Psoas muscle (tissue), 8 donors: ENCODE measurements around the gene HACE1. TPM values are rescaled to one million over a fixed set of nuclear protein-coding genes. Genes with fewer than 3 reads are reported as not detected.
"Not testable (repeated sequence)": the region's sequence is repeated elsewhere in the genome, so short reads cannot be mapped to it uniquely, and the experiment has no call there.

Source experiments
- ATAC-seq, 4 donors: fragments of 200-7000 bp; cut with Tn5 transposase; one replicate each; pipeline ENCODE4 v1.9.1; 2020; ENCODE audit warnings: moderate library complexity in 3 of 4, mild to moderate bottlenecking in 2 of 4
- DNase-seq, 2 donors: peaks; one replicate each; pipeline ENCODE4 v3.0.0-alpha.2; 2020
- H3K27ac ChIP-seq: fragments of 200-600 bp; one replicate; pipeline ENCODE4 v1.8.0; 2022
- H3K27me3 ChIP-seq, 3 donors: fragments of 200-600 bp in 1 of 3; one replicate each; pipeline versions ENCODE4 v1.6.1 to v1.8.0; 2013 to 2022; ENCODE audit warnings: low read length in 2 of 3, mild to moderate bottlenecking in 2 of 3, moderate library complexity in 1 of 3; ENCODE audit not compliant: insufficient read depth in 3 of 3
- H3K36me3 ChIP-seq, 2 donors: fragments of 200-600 bp in 1 of 2; one replicate each; pipeline versions ENCODE4 v1.6.1 to v1.8.0; 2013 to 2022; ENCODE audit warnings: low read depth in 1 of 2, mild to moderate bottlenecking in 1 of 2, moderate library complexity in 1 of 2; ENCODE audit not compliant: insufficient read depth in 1 of 2
- H3K4me1 ChIP-seq: fragments of 200-600 bp; one replicate; pipeline ENCODE4 v1.8.0; 2022
- H3K4me3 ChIP-seq: fragments of 200-600 bp; one replicate; pipeline ENCODE4 v1.8.0; 2022; ENCODE audit warnings: mild to moderate bottlenecking
- H3K9me3 ChIP-seq: fragments of 200-600 bp; one replicate; pipeline ENCODE4 v1.8.0; 2022
- WGBS, 3 donors: extraction: QIAGEN DNeasy Blood & Tissue Kit; methylation state at CpG; one replicate each; pipeline versions ENCODE4 v1.1.6 to v1.1.7; 2013; 5-methylcytosine and 5-hydroxymethylcytosine counted together
- intact Hi-C, 2 donors: fragments of 100-400 bp; cut with DNase I; formaldehyde crosslinking; loops; one replicate each; pipeline versions ENCODE4 v1.11.0 to v1.14.2; 2022
- polyA plus RNA-seq, 3 donors: library from polyadenylated mRNA; stranded (reverse); fragments of 200-250 nt; gene quantifications; one replicate each; pipeline ENCODE4 v1.2.3, GENCODE V29; 2013
- total RNA-seq, 4 donors: library from RNA; stranded (reverse); fragmentation: NEBNext Ultra II Directional in 2 of 4; extraction: Animal tissue kit (Norgen Biotek cat#: 25700) in 2 of 4; gene quantifications; one replicate each; pipeline versions ENCODE4 v1.2.1 to v1.2.4, GENCODE V29; 2021 to 2023
- TF ChIP-seq, protein P1 (sequence below): fragments of 200-600 bp; IDR thresholded peaks from one replicate; pipeline ENCODE4 v1.8.0; 2022; ENCODE audit warnings: antibody characterized with exemption
- donor health status: healthy with polysubstance abuse.
- donor health status: DM: no; HTN: no; CAD: no; lungs with moderate emphysema.
- donor health status: Bipolar disorder and iron deficiency.
- donor health status: healthy.
- donor health status: DM: yes; HTN: yes; CAD: no.
- donor health status: DM: no; HTN: no; CAD: no.
- donor health status: DM: no; HTN: no; CAD: no.
- donor health status: DM: yes; HTN: yes; CAD: no.

The HACE1 gene
- total and polyA plus RNA-seq, 7 donors: 2.5 to 4.8 (median 4.3) TPM

DNA sequence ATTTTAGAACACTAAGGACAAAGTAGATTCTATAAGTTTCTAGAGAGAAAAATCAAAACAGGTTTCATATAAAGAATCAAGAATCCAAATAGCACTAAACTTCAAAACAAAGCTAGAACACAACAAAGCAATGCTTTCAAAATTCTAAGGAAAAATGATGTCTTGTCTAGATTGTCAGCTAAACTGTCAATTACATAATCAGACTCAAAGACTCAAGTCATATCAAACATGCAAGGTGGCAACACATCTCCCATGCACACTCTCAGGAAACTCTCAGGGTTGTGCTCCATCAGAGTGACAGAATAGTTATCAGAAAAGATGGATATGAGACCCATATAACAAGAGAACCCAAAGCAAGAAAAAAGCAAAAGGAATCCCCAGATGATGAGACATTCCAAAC lies 23.9 kb downstream of the HACE1 start:
- no peak for ATAC-seq
- no peaks in the 10 kb centered on the region for H3K4me1 ChIP-seq
- no peak overlapping the region for H3K27ac ChIP-seq
- H3K4me3 ChIP-seq: no peak overlapping the region
- TF ChIP-seq, protein P1, sequence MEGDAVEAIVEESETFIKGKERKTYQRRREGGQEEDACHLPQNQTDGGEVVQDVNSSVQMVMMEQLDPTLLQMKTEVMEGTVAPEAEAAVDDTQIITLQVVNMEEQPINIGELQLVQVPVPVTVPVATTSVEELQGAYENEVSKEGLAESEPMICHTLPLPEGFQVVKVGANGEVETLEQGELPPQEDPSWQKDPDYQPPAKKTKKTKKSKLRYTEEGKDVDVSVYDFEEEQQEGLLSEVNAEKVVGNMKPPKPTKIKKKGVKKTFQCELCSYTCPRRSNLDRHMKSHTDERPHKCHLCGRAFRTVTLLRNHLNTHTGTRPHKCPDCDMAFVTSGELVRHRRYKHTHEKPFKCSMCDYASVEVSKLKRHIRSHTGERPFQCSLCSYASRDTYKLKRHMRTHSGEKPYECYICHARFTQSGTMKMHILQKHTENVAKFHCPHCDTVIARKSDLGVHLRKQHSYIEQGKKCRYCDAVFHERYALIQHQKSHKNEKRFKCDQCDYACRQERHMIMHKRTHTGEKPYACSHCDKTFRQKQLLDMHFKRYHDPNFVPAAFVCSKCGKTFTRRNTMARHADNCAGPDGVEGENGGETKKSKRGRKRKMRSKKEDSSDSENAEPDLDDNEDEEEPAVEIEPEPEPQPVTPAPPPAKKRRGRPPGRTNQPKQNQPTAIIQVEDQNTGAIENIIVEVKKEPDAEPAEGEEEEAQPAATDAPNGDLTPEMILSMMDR: no peak
- intact Hi-C loops: no loop called here
- DNase-seq: no peak
- H3K27me3 ChIP-seq: no peaks in the 10 kb centered on the region
- H3K36me3 ChIP-seq: peaks cover 0 to 23% of the 10 kb centered on the region in 2 donors
- H3K9me3 ChIP-seq: no peaks in the 10 kb centered on the region

DNA sequence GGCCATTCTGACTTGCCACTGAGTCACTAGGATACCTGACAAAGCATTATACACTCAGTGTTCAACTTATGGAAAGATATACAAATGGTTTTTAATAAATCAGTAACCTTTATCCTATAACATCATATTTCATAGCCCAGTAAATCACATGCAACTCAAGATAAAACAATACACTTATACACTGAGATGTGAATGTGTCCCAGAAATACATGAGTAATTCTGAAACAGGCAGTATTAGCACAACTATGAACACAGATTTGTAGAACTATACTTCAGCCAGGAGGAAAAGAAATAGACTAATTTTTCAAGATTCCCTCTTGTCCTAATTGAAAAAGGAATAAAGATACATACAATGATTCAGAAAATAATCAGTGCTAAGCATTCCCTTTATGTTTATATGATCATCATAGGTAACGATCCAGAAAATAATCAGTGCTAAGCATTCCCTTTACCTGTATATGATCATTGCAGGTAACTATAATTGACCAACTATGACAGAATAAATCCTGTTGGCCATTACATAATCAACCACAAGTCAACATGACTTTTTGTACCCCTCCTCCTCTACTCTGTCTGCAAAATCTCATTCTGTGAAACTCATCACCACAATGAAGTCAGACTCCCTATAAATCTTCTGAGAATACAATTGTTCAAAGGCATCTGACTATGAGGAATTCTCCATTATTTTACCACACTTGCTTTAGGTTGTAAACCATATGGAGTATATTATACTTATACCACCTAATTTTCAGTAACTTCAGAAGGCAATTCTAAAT lies 30.3 kb downstream of the HACE1 start:
- no peaks in the 10 kb centered on the region for H3K27me3 ChIP-seq
- 93 to 98% (median 94%) methylated on average over 1 of the region's 1 CpG for WGBS, 3 donors
- H3K4me3 ChIP-seq: no peak overlapping the region
- no peak overlapping the region for H3K27ac ChIP-seq
- no peak for DNase-seq
- H3K36me3 ChIP-seq: peaks cover 0 to 18% of the 10 kb centered on the region in 2 donors
- peaks cover 4% of the 10 kb centered on the region for H3K9me3 ChIP-seq
- no peaks in the 10 kb centered on the region for H3K4me1 ChIP-seq
- intact Hi-C loops: no loop called here
- ATAC-seq: no peak
- TF ChIP-seq, protein P1: no peak

DNA sequence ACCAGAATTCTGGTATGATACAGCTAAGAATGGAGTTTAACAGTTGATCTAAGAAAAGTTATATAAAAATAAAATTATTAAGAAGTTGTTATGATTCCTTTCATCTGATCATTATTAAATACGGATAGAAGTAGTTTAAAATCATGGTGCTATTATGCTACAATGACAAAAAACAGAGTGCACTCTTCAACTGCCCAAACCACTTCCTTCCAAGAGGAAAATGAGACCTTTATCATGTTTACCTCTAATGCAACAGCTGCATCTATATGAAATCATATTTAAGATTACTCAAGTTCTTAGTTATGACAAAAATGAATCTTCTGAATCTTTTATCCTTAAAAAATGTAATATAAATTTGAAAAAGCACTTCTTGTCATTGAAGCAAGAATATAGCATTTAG lies 31.2 kb downstream of the HACE1 start:
- H3K27ac ChIP-seq: no peak overlapping the region
- H3K36me3 ChIP-seq: peaks cover 0 to 13% of the 10 kb centered on the region in 2 donors
- H3K4me3 ChIP-seq: no peak overlapping the region
- TF ChIP-seq, protein P1: no peak
- no peaks in the 10 kb centered on the region for H3K27me3 ChIP-seq
- intact Hi-C loops: no loop called here
- no peak for ATAC-seq
- peaks cover 4% of the 10 kb centered on the region for H3K9me3 ChIP-seq
- WGBS, 3 donors: 75 to 89% (median 84%) methylated on average over 1 of the region's 1 CpG
- no peak for DNase-seq
- H3K4me1 ChIP-seq: no peaks in the 10 kb centered on the region

DNA sequence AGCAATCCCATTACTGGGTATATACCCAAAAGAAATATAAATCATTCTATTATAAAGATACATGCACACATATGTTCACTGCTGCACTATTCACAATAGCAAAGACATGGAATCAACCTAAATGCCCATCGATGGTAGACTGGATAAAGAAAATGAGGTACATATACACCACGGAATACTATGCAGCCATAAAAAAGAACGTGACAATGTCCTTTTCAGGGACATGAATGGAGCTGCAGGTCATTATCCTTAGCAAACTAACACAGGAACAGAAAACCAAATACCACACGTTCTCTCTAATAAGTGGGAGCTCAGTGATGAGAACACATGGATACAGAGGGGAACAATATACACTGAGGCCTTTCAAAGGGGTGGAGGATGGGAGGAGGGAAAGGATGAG lies 38.9 kb downstream of the HACE1 start:
- intact Hi-C loops, H3K27me3 ChIP-seq, ATAC-seq, H3K27ac ChIP-seq, DNase-seq, H3K4me1 ChIP-seq, H3K4me3 ChIP-seq, H3K9me3 ChIP-seq, H3K36me3 ChIP-seq: not testable (repeated sequence)
- WGBS, 3 donors: 98 to 99% (median 99%) methylated on average over 4 of the region's 4 CpGs

DNA sequence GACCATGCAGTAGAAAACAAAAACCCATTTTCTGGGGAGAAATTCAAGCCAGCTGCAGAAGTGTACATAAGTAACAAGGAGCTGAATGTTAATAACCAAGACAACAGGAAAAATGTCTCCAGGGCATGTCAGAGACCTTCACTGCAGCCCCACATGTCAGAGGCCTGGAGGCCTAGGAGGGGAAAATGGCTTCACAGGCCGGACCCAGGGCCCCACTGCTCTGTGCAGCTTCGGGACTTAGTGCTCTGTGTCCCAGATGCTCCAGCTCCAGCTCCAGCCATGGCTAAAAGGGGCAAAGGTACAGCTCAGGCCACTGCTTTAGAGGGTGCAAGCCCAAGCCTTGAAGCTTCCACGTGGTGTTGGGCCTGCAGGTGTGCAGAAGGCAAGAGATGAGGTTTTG lies 43.6 kb downstream of the HACE1 start:
- H3K4me1 ChIP-seq: no peaks in the 10 kb centered on the region
- 90 to 95% (median 94%) methylated on average over 3 of the region's 3 CpGs for WGBS, 3 donors
- H3K9me3 ChIP-seq: no peaks in the 10 kb centered on the region
- DNase-seq (no peak), ATAC-seq (no peak)
- TF ChIP-seq, protein P1: no peak
- no peak overlapping the region for H3K4me3 ChIP-seq
- intact Hi-C loops: no loop called here
- no peak overlapping the region for H3K27ac ChIP-seq
- H3K27me3 ChIP-seq: no peaks in the 10 kb centered on the region
- no peaks in the 10 kb centered on the region for H3K36me3 ChIP-seq
